Adipocyte (in vitro differentiated cells): ENCODE data around the gene SPSB1.

Source experiments
- DNase-seq: peaks from one replicate; pipeline ENCODE4 v3.0.0-alpha.2; 2015; ENCODE audit warnings: low read depth
- H3K27me3 ChIP-seq: replicated peaks from 2 replicates; pipeline ENCODE4 v1.7.0; 2013; ENCODE audit warnings: mild to moderate bottlenecking, low read length, moderate library complexity; ENCODE audit not compliant: control insufficient read depth, insufficient read depth
- H3K36me3 ChIP-seq: 2 replicates; pipeline ENCODE4 v1.7.0; 2013; ENCODE audit warnings: low read length, mild to moderate bottlenecking, moderate library complexity; ENCODE audit not compliant: control insufficient read depth, insufficient read depth, severe bottlenecking
- H3K4me1 ChIP-seq: 2 replicates; pipeline ENCODE4 v1.7.0; 2013; ENCODE audit warnings: mild to moderate bottlenecking, low read length, moderate library complexity; ENCODE audit not compliant: control insufficient read depth, insufficient read depth
- H3K4me3 ChIP-seq: 2 replicates; pipeline ENCODE4 v1.7.0; 2013; ENCODE audit warnings: mild to moderate bottlenecking, low read length, moderate library complexity
- H3K9ac ChIP-seq: 2 replicates; pipeline ENCODE4 v1.7.0; 2013; ENCODE audit warnings: mild to moderate bottlenecking, low read length, moderate library complexity
- H3K9me3 ChIP-seq: 2 replicates; pipeline ENCODE4 v1.7.0; 2013; ENCODE audit warnings: mild to moderate bottlenecking, low read length, moderate library complexity; ENCODE audit not compliant: control insufficient read depth

Gene SPSB1

DNA sequence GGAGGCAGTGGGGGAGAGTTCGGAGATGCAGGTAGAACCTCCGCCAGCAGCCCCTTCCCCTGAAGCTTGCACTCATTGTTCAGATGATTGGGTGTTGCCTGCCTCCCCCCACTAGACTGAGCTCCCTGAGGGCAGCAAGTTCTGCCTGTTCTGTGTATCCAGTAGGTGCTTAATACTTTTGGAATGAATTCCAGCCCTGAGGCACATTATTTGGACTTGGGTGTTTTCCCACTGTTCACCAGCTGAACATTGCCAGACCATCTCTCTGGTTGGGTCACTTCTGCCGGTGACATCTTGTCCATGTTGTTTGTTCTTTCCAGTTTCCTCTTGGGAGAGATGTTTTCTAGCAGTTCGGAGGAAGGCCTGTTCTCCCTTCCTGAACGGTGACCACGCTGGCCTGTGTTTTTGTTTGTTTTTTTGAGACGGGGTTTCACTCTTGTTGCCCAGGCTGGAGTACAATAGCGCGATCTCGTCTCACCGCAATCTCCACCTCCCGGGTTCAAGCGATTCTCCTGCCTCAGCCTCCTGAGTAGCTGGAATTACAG lies 48.7 kb downstream of the SPSB1 start:
- Histone ChIP-seq H3K27me3 (no peaks in the 10 kb centered on the region), H3K4me3 (no peak overlapping the region), H3K9me3 (no peaks in the 10 kb centered on the region), H3K36me3 (peaks cover 6% of the 10 kb centered on the region), H3K9ac (no peak overlapping the region), H3K4me1 (peaks cover 46% of the 10 kb centered on the region)
- no peak for DNase-seq

DNA sequence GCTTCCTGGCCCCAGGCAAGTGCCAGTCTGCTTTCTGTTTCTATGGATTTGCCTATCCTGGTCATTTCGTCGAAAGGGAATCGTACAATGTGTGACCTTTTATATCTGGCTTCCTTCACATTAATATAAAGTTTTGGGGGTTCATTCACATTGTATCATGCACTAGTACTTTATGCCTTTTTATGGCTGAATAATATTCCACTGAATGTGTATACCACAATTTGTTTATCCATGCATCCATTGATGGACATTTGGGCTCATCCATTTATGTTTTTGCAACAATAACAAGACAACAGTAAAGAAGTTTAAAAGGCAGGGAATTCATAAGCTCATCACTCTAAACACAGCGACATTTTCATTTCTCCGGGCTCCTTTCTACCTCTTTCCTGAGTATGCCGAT lies 50.6 kb downstream of the SPSB1 start:
- H3K4me1 ChIP-seq: peaks cover 40% of the 10 kb centered on the region
- H3K36me3 ChIP-seq: no peaks in the 10 kb centered on the region
- no peak for DNase-seq
- H3K4me3 ChIP-seq: no peak overlapping the region
- no peak overlapping the region for H3K9ac ChIP-seq
- no peaks in the 10 kb centered on the region for H3K27me3 ChIP-seq
- no peaks in the 10 kb centered on the region for H3K9me3 ChIP-seq

DNA sequence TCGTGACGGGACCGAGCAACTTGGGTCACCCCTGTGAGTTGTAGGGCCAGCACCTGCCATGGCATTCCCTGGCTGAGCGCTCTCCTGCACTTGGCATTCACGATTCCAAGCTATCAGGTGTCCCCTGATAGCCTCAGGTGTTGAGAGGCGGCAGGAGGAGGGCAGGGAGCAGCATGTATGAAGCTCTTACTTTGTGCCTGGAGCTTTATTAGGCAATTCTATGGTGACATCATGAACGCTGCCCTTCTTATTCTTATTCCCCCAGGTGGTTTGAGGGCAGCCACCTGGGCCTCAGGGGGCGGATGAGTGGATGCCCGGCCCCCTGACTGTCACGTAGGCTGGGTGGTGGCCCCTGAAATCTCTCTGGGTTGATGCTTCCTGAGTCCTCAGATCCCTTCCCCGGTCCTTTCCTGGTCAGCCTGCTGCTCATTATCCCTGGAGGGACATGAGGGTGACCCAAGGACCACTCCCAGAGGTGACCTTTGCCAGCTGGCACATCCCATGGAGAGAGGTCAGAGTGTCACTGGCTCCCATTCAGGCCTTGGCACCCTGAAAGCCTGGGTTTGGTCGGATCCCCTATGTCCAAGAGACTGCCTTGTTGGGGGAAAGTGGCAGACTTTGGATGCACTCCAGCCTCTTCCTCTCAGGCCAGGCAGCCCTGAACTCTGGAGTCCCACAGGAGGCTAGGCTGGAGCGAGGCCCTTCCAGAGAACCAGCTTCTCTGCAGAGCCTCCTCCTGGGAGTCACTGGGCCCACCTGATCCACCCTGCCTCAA lies 51.9 kb downstream of the SPSB1 start:
- Histone ChIP-seq H3K9me3 (no peaks in the 10 kb centered on the region), H3K27me3 (no peaks in the 10 kb centered on the region), H3K9ac (no peak overlapping the region), H3K4me3 (no peak overlapping the region), H3K36me3 (peaks cover 3% of the 10 kb centered on the region), H3K4me1 (peaks cover 31% of the 10 kb centered on the region)
- DNase-seq: no peak

DNA sequence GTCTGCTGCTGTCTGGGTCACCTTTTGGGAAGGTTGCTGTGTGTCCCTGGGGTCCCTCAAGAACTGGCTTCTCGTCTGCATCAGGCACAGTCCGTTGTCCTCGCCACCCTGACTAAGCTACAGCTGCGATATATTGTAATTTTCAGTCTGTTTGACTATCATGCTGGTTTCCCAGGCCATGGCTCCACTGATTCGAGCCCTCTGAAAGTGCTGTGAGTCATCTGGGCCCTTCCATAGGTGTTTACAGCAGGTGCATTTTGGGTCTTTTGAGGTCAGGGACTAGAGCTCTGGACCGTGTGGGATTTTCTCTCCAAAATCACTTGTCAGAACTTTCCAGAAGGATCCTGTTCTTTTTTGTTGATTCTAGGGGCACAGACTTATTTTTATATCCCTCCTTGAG lies 52.8 kb downstream of the SPSB1 start:
- Histone ChIP-seq H3K4me1 (peaks cover 31% of the 10 kb centered on the region), H3K27me3 (no peaks in the 10 kb centered on the region), H3K36me3 (peaks cover 7% of the 10 kb centered on the region), H3K9me3 (no peaks in the 10 kb centered on the region), H3K4me3 (no peak overlapping the region), H3K9ac (no peak overlapping the region)
- DNase-seq: no peak

DNA sequence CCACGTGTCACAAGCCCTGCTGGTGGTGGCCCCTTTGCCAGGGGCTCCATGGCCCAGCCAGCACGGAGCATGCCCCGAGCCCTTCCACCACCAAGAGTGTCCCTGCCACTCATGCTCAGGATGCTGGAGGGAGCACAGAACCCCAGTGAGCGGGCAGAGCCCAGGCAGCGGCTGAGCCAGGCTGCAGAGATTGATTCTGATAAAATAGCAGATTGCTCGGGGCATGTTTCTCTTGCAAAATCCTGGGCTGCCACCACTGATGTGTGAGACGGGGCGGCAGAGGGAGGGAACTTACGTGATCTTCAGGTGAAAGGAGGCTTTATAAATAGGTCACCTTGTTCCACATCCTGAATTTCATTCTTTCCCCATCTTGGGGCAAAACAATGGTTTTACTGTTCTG lies 53.2 kb downstream of the SPSB1 start:
- Histone ChIP-seq H3K36me3 (peaks cover 7% of the 10 kb centered on the region), H3K9me3 (no peaks in the 10 kb centered on the region), H3K27me3 (no peaks in the 10 kb centered on the region), H3K9ac (no peak overlapping the region), H3K4me3 (no peak overlapping the region), H3K4me1 (peaks cover 32% of the 10 kb centered on the region)
- DNase-seq: no peak

DNA sequence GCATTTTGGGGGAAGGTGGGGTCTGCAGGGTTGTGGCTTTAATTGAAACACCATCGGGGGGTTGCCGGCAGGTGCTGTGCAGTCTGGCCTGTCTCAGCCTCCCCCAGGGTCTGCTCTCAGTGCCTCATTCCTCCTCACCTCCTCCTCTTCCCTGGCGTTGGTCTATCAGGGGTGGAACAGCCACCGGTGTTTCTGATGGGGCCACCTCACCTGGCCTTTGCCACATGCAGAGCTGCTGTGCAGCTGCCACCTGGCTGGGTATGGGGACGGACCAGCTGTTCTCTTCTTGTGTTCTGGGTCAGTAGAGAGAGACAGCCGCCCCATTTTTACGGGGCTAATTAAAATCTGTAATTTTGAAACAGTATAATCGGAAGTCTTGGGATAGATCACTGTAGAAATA lies 53.9 kb downstream of the SPSB1 start:
- Histone ChIP-seq H3K9ac (no peak overlapping the region), H3K4me3 (no peak overlapping the region), H3K4me1 (peaks cover 26% of the 10 kb centered on the region), H3K36me3 (peaks cover 7% of the 10 kb centered on the region), H3K27me3 (no peaks in the 10 kb centered on the region), H3K9me3 (no peaks in the 10 kb centered on the region)
- DNase-seq: no peak

DNA sequence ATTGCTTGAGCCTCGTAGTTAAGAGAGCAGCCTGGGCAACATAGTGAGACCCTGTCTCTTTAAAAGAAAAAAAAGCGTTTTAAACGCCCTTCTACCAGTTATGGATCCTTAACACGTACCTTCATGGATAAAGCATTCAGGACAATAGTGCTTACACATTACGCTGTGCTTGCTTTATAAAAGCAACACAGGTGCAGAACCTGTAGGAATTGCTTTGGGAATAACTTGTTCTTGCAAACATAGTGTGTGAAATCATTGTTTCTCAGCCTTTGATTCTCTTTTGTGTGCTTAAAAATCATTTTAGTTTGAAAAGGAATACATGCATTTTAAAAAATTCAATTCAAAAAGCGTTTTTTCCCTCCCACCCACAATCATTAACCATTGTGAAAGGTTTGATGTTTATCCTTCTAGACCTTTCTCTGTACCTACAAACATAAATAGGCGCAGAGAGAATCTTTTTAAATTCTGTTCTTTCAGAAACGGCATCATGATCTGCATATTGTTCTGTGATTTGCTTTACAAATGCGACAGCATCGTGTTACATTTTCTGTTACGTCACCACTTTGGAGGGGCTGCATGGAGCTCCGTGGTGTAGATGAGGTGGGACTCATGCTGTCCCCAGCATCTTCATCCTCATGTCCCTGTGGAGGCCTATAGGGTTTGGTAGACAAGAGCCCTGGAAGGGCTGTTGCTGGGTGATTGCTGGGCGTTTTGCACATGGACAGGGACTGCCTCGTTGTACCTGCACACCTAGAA lies 54.6 kb downstream of the SPSB1 start:
- no peak overlapping the region for H3K9ac ChIP-seq
- peaks cover 23% of the 10 kb centered on the region for H3K4me1 ChIP-seq
- H3K4me3 ChIP-seq: no peak overlapping the region
- peaks cover 7% of the 10 kb centered on the region for H3K36me3 ChIP-seq
- H3K9me3 ChIP-seq: no peaks in the 10 kb centered on the region
- DNase-seq: no peak
- H3K27me3 ChIP-seq: no peaks in the 10 kb centered on the region

DNA sequence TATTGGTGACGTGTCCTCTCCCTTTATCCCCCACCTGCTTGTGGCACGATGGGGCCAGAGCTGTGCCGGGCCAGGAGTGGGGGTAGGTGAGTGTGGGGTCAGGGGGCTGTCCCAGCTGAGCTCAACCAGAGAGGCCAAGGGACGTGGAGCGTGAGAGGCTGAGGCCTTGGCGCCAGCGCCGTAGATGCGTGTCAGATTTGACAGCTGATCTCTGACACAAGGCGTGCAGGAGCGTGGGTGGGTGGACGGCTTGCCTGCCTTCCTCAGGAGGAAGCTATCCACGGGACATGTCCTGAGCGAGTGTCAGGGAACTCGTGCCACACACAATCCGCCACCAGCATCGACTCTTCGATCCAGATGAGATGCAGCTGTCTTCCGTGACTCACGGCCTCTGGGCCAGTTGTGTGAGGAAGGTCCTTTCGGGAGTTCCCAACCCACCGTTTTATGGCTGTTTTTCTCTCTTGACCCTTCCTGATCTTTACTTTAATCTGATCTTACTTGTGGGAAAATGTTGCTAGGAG lies 56.7 kb downstream of the SPSB1 start:
- Histone ChIP-seq H3K4me1 (peaks cover 26% of the 10 kb centered on the region), H3K9me3 (no peaks in the 10 kb centered on the region), H3K27me3 (no peaks in the 10 kb centered on the region), H3K9ac (peak overlapping the region; percentile 32), H3K36me3 (peaks cover 7% of the 10 kb centered on the region), H3K4me3 (no peak overlapping the region)
- no peak for DNase-seq

DNA sequence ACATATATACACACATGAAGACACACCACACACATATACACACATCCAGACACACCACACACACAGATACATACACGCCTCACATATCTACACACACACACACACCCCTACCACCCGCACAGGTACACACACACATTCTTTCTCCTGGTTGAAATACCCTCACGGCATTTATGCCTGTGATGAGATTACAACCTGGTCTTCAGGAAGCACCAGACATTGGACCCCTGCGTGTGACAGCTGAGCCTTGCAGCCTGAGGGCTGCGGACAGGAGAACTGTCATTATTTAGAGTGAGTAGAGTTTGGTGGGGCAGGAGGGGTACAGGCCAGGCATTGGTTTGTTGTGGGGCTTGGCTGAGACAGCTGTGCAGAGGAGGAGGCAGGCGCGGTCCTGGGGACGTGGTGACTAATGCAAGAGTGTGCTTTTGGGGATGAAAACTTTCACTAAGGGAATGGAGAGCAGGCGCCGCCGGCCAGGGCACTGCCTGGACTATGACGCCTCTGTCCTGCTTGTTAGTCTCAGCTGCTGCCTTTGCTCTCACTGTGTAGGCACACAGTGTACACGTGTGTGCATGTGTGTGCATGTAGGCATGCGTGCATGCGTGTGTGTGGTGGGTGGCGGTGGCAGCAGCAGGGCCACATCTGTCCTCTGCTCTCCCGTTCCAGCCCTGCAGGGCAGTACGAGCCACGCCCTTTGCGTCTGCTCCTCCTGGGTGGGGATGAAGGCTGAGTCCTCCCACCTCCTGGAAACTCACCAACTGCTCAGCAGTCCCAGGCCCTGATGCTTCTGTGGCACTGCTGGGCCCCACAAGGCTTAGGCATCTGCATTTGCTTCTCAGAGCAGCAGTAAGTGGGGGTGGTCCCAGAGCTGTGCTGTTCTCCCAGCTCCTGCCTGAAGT lies 57.6 kb downstream of the SPSB1 start:
- no peaks in the 10 kb centered on the region for H3K27me3 ChIP-seq
- peaks cover 11% of the 10 kb centered on the region for H3K36me3 ChIP-seq
- DNase-seq: peak; percentile 75
- peak overlapping the region; percentile 44 for H3K4me3 ChIP-seq
- peak overlapping the region; percentile 52 for H3K9ac ChIP-seq
- peaks cover 21% of the 10 kb centered on the region for H3K4me1 ChIP-seq
- H3K9me3 ChIP-seq: no peaks in the 10 kb centered on the region

DNA sequence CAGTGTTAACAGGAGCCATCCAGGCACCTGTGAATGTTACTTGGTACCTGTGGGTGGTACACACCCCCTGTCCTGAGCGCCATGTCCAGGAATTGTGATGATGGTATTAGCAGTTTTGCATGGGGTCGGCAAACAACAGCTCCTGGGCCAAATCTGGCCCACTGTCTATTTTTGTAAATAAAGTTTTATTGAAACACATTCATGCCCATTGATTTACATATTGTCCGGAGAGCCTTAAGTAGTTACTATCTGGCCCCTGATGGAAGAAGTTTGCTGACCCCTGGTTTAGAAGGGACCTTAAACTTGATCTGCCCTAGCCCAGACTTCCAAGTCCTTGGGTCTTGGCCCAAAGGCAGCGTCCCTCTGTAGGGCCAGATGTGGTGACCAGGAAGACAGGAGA lies 58.3 kb downstream of the SPSB1 start:
- Histone ChIP-seq H3K4me1 (peaks cover 21% of the 10 kb centered on the region), H3K9ac (peak overlapping the region; percentile 52), H3K36me3 (peaks cover 18% of the 10 kb centered on the region), H3K27me3 (no peaks in the 10 kb centered on the region), H3K9me3 (no peaks in the 10 kb centered on the region), H3K4me3 (peak overlapping the region; percentile 44)
- DNase-seq: no peak
